ENCODE data around the gene ADAMTSL1. TPM values are rescaled to one million over a fixed set of nuclear protein-coding genes. Genes with fewer than 3 reads are reported as not detected.

The ADAMTSL1 gene
- total and polyA plus RNA-seq, 2 experiments from 2014 or later, result 2.3 to 5.0 TPM

GRCh38 chr9:18675332-18675731 is 201.4 kb downstream of the ADAMTSL1 start:
- H3K36me3 Mint-ChIP-seq (ENCODE audit: low read depth), result no peaks in the 10 kb centered on the region
- Histone ChIP-seq H3K9me2 (ENCODE audit: insufficient read depth) (no peaks in the 10 kb centered on the region), H3K4me2 (no peak overlapping the region), H3K27ac (ENCODE audit: low read depth) (no peak overlapping the region), H4K20me1 (replicated peaks; ENCODE audit: insufficient read depth) (no peaks in the 10 kb centered on the region), H3K36me3 (ENCODE audit: insufficient read depth) (no peaks in the 10 kb centered on the region), H3K27me3 (ENCODE audit: insufficient read depth) (no peaks in the 10 kb centered on the region), H3K4me3 (no peak overlapping the region), H2AFZ (no peak overlapping the region), H3K4me1 (ENCODE audit: insufficient read depth) (no peaks in the 10 kb centered on the region), H3K79me2 (replicated peaks; ENCODE audit: insufficient read depth) (no peaks in the 10 kb centered on the region), H3F3A (replicated peaks; ENCODE audit: low read depth) (no peaks in the 10 kb centered on the region)
- H3K4me3 Mint-ChIP-seq, result no peak overlapping the region
- no peak for ATAC-seq
- no peak for TF ChIP-seq ZNF114 (CRISPR knock-in tag; IDR thresholded peaks at IDR 0.05)
- TF ChIP-seq JUNB (IDR thresholded peaks at IDR 0.05; ENCODE audit: unreplicated experiment), result no peak
- no peak for TF ChIP-seq EZH2phosphoT487 (IDR thresholded peaks at IDR 0.05; ENCODE audit: unreplicated experiment)
- TF ChIP-seq EZH2 (IDR thresholded peaks at IDR 0.05; ENCODE audit: low read depth, unreplicated experiment), result no peak
- no peak for TF ChIP-seq ETS1 (IDR thresholded peaks at IDR 0.05)
- TF ChIP-seq CTCF (conservative IDR thresholded peaks at IDR 0.05; ENCODE audit: low read depth in 2 of 2), result no peak
- no peak for TF ChIP-seq NANOG (IDR thresholded peaks at IDR 0.05; ENCODE audit: borderline replicate concordance)
- TF ChIP-seq CREB1 (CRISPR knock-in tag; IDR thresholded peaks at IDR 0.05; ENCODE audit: low read depth), result no peak
- no peaks in the 10 kb centered on the region for H3K27me3 Mint-ChIP-seq (ENCODE audit: insufficient read depth, low read depth, poor library complexity)
- no peaks in the 10 kb centered on the region for H3K4me1 Mint-ChIP-seq
- H3K9me3 Mint-ChIP-seq, result no peaks in the 10 kb centered on the region
- H3K27ac Mint-ChIP-seq, result no peak overlapping the region
- DNase-seq (ENCODE audit: low spot score), result no peak

GRCh38 chr9:18675973-18676372 is 202.0 kb downstream of the ADAMTSL1 start:
- no peak overlapping the region for H3K27ac ChIP-seq (ENCODE audit: low read depth)
- TF ChIP-seq JUNB (IDR thresholded peaks at IDR 0.05; ENCODE audit: unreplicated experiment) (no peak), POLR2AphosphoS5 (IDR thresholded peaks at IDR 0.05; ENCODE audit: low read depth) (no peak), ZNF462 (CRISPR knock-in tag; IDR thresholded peaks at IDR 0.05) (no peak), ZNF331 (CRISPR knock-in tag; IDR thresholded peaks at IDR 0.05; ENCODE audit: low read depth) (no peak), CREB1 (CRISPR knock-in tag; IDR thresholded peaks at IDR 0.05; ENCODE audit: low read depth) (no peak), ETS1 (IDR thresholded peaks at IDR 0.05) (no peak)

More at GRCh38 chr9:18675973-18676372, 202.0 kb downstream of the ADAMTSL1 start:
- Mint-ChIP-seq H3K27me3 (ENCODE audit: insufficient read depth, low read depth, poor library complexity) (no peaks in the 10 kb centered on the region), H3K36me3 (ENCODE audit: low read depth) (no peaks in the 10 kb centered on the region), H3K9me3 (no peaks in the 10 kb centered on the region), H3K4me1 (no peaks in the 10 kb centered on the region), H3K4me3 (no peak overlapping the region), H3K27ac (no peak overlapping the region)
- H2AFZ ChIP-seq, result no peak overlapping the region
- no peaks in the 10 kb centered on the region for H3K79me2 ChIP-seq (replicated peaks; ENCODE audit: insufficient read depth)
- no peaks in the 10 kb centered on the region for H4K20me1 ChIP-seq (replicated peaks; ENCODE audit: insufficient read depth)
- ATAC-seq, result no peak
- no peaks in the 10 kb centered on the region for H3K36me3 ChIP-seq (ENCODE audit: insufficient read depth)
- DNase-seq (ENCODE audit: low spot score), result no peak
- H3K4me1 ChIP-seq (ENCODE audit: insufficient read depth), result no peaks in the 10 kb centered on the region
- no peak overlapping the region for H3K4me2 ChIP-seq
- H3K27me3 ChIP-seq (ENCODE audit: insufficient read depth), result no peaks in the 10 kb centered on the region
- H3F3A ChIP-seq (replicated peaks; ENCODE audit: low read depth), result no peaks in the 10 kb centered on the region
- no peaks in the 10 kb centered on the region for H3K9me2 ChIP-seq (ENCODE audit: insufficient read depth)
- no peak overlapping the region for H3K4me3 ChIP-seq
